Measurements from ENCODE around the gene AASS. TPM values are rescaled to one million over a fixed set of nuclear protein-coding genes. Genes with fewer than 3 reads are reported as not detected.
"Not testable (repeated sequence)": the region's sequence is repeated elsewhere in the genome, so short reads cannot be mapped to it uniquely, and the experiment has no call there.

Gene AASS
- total RNA-seq, 1 experiment from 2014 or later, result 0.31 TPM

DNA sequence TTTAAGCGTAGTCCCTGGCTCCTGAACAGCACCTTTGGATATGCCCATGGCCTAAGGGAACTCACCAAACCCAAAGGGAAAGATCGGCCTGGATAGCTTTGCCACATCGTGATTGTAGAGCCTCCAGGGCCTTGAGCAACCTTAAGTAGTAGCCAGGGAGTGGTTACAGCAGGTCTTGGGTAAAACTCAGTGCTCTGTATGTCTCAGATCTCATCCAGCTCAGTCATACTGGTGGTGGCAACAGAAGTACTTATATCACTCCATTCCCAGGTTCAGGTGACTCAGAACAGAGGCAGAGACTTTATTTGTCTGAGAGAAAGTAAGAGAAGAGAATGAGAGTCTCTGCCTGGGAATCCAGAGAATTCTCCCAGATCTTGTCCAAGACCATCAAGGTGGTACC, 39.1 kb upstream of the AASS start:
- H3K27ac ChIP-seq (ENCODE audit: low read length), result no peak overlapping the region
- no peaks in the 10 kb centered on the region for H3K4me1 ChIP-seq (ENCODE audit: control insufficient read depth, insufficient read depth, low read length)
- DNase-seq (ENCODE audit: low read depth, low spot score), result no peak
- in situ Hi-C loops (cut with HindIII; ENCODE audit: low pct_unique_long_range_greater_than_20kb, low sequenced_read_pairs), result no loop called here
- no peaks in the 10 kb centered on the region for H3K36me3 ChIP-seq (ENCODE audit: control insufficient read depth, insufficient read depth, low read length)
- no TSS peak for BruUV-seq (replicated peaks)
- no peak overlapping the region for H3K4me3 ChIP-seq (ENCODE audit: low read depth in 2 of 2, low read length in 2 of 2)
- TF ChIP-seq, protein P1, sequence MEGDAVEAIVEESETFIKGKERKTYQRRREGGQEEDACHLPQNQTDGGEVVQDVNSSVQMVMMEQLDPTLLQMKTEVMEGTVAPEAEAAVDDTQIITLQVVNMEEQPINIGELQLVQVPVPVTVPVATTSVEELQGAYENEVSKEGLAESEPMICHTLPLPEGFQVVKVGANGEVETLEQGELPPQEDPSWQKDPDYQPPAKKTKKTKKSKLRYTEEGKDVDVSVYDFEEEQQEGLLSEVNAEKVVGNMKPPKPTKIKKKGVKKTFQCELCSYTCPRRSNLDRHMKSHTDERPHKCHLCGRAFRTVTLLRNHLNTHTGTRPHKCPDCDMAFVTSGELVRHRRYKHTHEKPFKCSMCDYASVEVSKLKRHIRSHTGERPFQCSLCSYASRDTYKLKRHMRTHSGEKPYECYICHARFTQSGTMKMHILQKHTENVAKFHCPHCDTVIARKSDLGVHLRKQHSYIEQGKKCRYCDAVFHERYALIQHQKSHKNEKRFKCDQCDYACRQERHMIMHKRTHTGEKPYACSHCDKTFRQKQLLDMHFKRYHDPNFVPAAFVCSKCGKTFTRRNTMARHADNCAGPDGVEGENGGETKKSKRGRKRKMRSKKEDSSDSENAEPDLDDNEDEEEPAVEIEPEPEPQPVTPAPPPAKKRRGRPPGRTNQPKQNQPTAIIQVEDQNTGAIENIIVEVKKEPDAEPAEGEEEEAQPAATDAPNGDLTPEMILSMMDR (IDR thresholded peaks at IDR 0.05), result no peak
- no peak for TF ChIP-seq TCF7L2 (IDR thresholded peaks at IDR 0.05; ENCODE audit: low read depth, low read length)
- no peak for TF ChIP-seq REST (IDR thresholded peaks at IDR 0.05; ENCODE audit: insufficient read depth in 1 of 2, low read depth in 2 of 2, low read length in 1 of 2)
- TF ChIP-seq SIN3A (IDR thresholded peaks at IDR 0.05; ENCODE audit: borderline replicate concordance, insufficient read depth, low read depth, low read length), result no peak
- no peak for TF ChIP-seq POLR2AphosphoS5 (IDR thresholded peaks at IDR 0.05; ENCODE audit: low read depth, low read length)
- no peak for ATAC-seq
- CTCF ChIA-PET, result no interaction called here
- H3K9me3 ChIP-seq (ENCODE audit: control insufficient read depth, insufficient read depth, low read depth, low read length), result no peaks in the 10 kb centered on the region
- no peaks in the 10 kb centered on the region for H3K27me3 ChIP-seq (ENCODE audit: control insufficient read depth, insufficient read depth, low read length)
- POLR2A ChIA-PET, result no interaction called here
- intact Hi-C loops (cut with micrococcal nuclease; ENCODE audit: unreplicated experiment), result no loop called here

- BruUV-seq (replicated peaks), result no TSS peak
- DNase-seq (ENCODE audit: low read depth, low spot score) (no peak), ATAC-seq (no peak)
- TF ChIP-seq, protein P1 (IDR thresholded peaks at IDR 0.05), result no peak
- TF ChIP-seq TCF7L2 (IDR thresholded peaks at IDR 0.05; ENCODE audit: low read depth, low read length) (no peak), SIN3A (IDR thresholded peaks at IDR 0.05; ENCODE audit: borderline replicate concordance, insufficient read depth, low read depth, low read length) (no peak), REST (IDR thresholded peaks at IDR 0.05; ENCODE audit: insufficient read depth in 1 of 2, low read depth in 2 of 2, low read length in 1 of 2) (no peak), POLR2AphosphoS5 (IDR thresholded peaks at IDR 0.05; ENCODE audit: low read depth, low read length) (no peak)
- Histone ChIP-seq H3K4me3 (ENCODE audit: low read depth in 2 of 2, low read length in 2 of 2) (no peak overlapping the region), H3K27me3 (ENCODE audit: control insufficient read depth, insufficient read depth, low read length) (no peaks in the 10 kb centered on the region), H3K36me3 (ENCODE audit: control insufficient read depth, insufficient read depth, low read length) (no peaks in the 10 kb centered on the region), H3K27ac (ENCODE audit: low read length) (no peak overlapping the region), H3K4me1 (ENCODE audit: control insufficient read depth, insufficient read depth, low read length) (no peaks in the 10 kb centered on the region), H3K9me3 (ENCODE audit: control insufficient read depth, insufficient read depth, low read depth, low read length) (no peaks in the 10 kb centered on the region)
- ChIA-PET POLR2A (no interaction called here), CTCF (no interaction called here)
- in situ Hi-C loops (cut with HindIII; ENCODE audit: low pct_unique_long_range_greater_than_20kb, low sequenced_read_pairs), result no loop called here
- intact Hi-C loops (cut with micrococcal nuclease; ENCODE audit: unreplicated experiment), result no loop called here
Observed at GRCh38 chr7:122182081-122182480, 38.0 kb upstream of the AASS start.

DNA sequence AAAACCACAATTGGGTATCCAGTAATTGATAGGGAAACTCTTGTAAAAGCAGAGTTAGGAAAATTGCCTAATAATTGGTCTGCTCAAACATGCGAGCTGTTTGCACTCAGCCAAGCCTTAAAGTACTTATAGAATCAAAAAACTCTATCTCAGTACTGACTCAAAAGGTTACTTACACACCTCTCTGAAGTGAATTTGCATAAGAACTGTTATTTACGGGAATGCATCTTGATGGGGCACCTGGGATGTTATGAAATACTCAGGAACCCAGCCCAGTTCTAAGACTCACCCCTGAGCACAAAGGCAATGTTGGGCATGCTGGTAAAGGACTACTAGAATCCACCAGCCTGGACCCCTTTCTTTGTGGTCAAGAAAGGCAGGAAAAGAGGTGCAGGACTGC, 28.1 kb upstream of the AASS start:
- CTCF ChIA-PET; DNase-seq (ENCODE audit: low read depth, low spot score); H3K27me3 ChIP-seq (ENCODE audit: control insufficient read depth, insufficient read depth, low read length); ATAC-seq; H3K27ac ChIP-seq (ENCODE audit: low read length); BruUV-seq (replicated peaks); H3K9me3 ChIP-seq (ENCODE audit: control insufficient read depth, insufficient read depth, low read depth, low read length); in situ Hi-C loops (cut with HindIII; ENCODE audit: low pct_unique_long_range_greater_than_20kb, low sequenced_read_pairs); H3K4me3 ChIP-seq (ENCODE audit: low read depth in 2 of 2, low read length in 2 of 2); H3K4me1 ChIP-seq (ENCODE audit: control insufficient read depth, insufficient read depth, low read length); H3K36me3 ChIP-seq (ENCODE audit: control insufficient read depth, insufficient read depth, low read length); POLR2A ChIA-PET: not testable (repeated sequence)
- intact Hi-C loops (cut with micrococcal nuclease; ENCODE audit: unreplicated experiment), result loop anchor here (10.0 kb wide), 1 partner anchor 77 kb away; no protein-coding TSS in a partner anchor
